Nucleus accumbens (tissue), 56 donors: ENCODE results near the gene EMSY.

Experiments
- DNase-seq, 56 donors: peaks; one replicate each; lab custom pipeline; 2025; lab: John Stamatoyannopoulos, UW

The EMSY gene

DNA sequence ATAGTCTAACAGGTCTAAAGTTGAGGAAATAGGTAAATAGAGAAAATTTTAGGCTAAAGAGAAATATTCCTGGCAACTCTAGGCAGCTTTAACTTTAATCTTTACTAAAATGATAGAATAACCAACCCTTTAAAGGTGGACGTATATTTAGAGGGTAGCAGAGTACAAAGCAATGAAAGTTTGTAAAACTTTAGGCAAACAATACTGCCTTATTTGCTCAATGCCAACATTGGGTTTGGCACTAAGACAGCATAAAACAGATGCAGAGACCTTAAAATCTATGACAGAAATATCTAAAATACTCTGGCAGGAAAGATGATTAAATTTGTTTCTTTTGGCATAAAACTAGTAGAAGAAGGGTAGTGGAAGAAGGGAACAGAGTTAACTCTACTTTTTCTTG lies 70.7 kb downstream of the EMSY start:
- no peak for DNase-seq

- no peak for DNase-seq
These were observed 78.3 kb downstream of the EMSY start for GRCh38 chr11:76523147-76523546.

GRCh38 chr11:76523786-76524436 lies 79.1 kb downstream of the EMSY start:
- no peak for DNase-seq

DNA sequence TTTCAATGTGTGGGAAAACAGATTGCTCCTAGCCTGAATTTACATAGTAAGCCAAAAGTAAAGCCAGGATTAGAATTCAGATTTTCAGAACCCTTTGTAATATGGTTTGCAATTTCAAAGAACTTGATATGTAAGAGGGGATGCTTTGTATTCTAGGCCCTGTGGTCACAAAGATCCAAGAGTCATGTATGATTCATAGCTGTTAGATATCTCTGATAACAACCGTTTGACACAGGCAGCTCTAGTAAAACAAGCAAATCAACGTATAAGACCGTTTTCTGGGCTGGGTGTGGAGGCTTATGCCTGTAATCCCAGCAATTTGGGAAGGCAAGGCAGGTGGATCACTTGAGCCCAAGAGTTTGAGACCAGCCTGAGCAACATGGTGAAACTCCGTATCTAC lies 79.6 kb downstream of the EMSY start:
- no peak for DNase-seq

- no peak for DNase-seq
These were observed 80.1 kb downstream of the EMSY start for GRCh38 chr11:76524919-76525318.

- no peak for DNase-seq
These were observed 82.1 kb downstream of the EMSY start for GRCh38 chr11:76526878-76527277.

- no peak for DNase-seq
These were observed 97.6 kb downstream of the EMSY start for GRCh38 chr11:76542436-76542835.

- DNase-seq = no peak
These were observed 98.3 kb downstream of the EMSY start for GRCh38 chr11:76543006-76543703.

- DNase-seq = no peak
These were observed 106.0 kb downstream of the EMSY start for GRCh38 chr11:76550781-76551180.

DNA sequence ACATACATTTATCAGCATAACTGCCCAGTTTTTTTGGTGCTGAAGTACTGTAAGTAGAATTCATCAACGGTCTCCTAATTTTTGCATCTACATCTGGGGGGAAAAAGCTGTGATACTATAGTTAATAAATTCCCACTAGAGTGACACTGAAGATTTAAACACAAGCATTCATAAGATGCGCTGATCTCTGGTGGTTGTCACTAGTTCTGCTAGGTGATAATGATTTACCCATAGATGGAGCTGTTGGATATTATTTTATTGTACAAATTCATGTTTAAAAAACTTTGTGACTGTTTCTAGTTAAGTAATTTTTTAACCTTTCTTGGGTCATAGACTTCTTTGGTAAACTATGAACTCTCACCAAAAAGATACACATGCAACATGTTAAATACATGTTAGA lies 106.6 kb downstream of the EMSY start:
- no peak for DNase-seq

- no peak for DNase-seq
These were observed 108.2 kb downstream of the EMSY start for GRCh38 chr11:76552987-76553386.

- no peak for DNase-seq
These were observed 109.0 kb downstream of the EMSY start for GRCh38 chr11:76553554-76554476.

- no peak for DNase-seq
These were observed 109.9 kb downstream of the EMSY start for GRCh38 chr11:76554767-76555166.

GRCh38 chr11:76557466-76557865 lies 112.6 kb downstream of the EMSY start:
- no peak for DNase-seq

DNA sequence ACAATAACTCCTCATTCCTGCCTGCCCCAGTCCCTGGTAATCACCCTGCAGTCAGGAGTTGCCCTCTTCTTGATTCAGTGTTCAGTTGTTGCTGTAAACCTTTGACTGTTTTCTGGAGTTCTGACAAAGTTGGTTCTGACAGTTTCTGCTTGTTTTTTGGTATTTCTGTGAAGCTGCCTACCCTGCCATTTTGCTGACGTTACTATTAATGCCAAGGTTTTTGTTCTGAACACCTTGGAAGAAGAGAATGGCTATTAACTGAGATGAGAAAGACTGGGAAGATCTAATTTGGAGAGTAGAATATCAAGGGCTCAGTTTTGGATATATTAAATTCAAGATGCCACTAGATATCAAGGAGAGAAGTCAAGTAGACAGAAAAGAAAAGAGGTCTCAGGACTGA lies 113.7 kb downstream of the EMSY start:
- no peak for DNase-seq

DNA sequence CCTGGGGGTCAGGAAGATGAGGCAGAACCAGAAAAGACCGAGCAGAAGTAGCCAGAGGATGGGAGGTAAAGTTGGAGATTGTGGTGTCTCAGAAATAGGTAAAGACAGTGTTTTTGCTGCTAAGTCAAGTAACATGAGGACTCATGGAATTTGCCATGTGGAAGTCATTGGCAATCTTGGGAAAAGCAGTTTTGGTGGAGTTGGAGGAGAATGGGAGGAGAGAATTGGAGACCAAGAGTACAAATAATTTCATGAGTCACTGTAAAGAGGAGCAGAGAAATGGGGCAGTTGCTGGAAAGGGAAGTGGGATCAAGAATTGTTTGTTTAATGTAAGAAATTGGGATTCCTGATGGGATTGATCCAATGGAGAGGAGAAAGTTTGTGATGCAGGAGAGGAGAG lies 114.1 kb downstream of the EMSY start:
- no peak for DNase-seq

DNA sequence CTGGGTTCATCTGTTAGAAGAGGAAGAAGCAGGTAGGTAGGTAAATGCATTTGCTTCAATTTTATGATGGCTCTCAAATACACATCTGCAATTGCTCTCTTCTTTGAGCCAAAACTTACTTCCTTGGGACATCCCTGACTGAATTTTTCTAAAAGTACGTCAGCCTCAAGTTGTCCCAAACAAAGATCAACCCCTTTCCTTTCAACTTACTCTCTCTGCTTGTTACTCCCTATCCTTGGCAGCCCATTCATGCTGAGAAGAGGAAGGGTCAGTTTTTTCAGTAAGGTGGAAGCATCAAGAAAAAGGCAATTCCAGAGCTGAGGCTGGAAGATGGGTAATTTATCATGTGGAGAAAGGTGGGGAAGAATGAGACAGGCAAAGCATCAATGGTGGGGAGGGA lies 114.5 kb downstream of the EMSY start:
- DNase-seq = no peak

- no peak for DNase-seq
These were observed 115.4 kb downstream of the EMSY start for GRCh38 chr11:76560219-76560618.

GRCh38 chr11:76561245-76561644 lies 116.4 kb downstream of the EMSY start:
- DNase-seq = no peak

DNA sequence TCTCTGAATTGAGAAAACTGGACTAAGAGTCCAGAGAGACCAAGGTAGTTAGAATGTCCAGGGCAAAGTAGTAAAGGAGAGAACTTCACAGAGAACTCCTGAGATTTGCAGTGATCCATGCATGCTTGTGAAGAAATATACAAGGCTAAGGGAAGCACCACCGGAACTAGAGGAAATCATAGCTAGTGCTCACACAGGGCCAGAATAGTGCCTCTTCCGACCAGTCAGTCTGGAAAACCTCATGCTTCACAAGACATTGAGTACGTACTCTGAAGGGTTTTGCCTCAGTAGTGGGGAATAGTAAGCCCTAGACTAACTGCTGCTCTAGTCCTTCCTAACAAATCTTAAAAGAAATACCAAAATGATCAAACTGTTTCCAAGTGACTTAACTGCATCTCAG lies 117.7 kb downstream of the EMSY start:
- DNase-seq = no peak

DNA sequence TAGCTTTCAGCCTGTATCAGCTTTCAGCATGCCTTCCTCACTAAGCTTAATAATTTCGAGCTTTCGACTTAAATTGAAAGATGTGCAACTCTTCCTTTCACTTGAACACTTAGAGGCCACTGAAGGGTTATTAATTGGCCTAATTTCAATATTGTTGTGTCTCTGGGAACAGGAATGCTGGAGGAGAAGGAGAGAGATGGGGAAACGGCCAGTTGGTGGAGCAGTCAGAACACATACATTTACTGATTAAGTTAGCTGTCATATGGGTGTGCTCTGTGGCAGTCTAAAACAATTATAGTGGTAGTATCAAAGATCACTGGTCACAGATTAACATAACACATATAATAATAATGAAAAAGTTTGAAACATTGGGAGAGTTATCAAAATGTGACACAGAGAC lies 119.5 kb downstream of the EMSY start:
- DNase-seq = no peak
